ENCODE results near the gene RNU4-1.
"Not testable (repeated sequence)": the region's sequence is repeated elsewhere in the genome, so short reads cannot be mapped to it uniquely, and the experiment has no call there.

The RNU4-1 gene

DNA sequence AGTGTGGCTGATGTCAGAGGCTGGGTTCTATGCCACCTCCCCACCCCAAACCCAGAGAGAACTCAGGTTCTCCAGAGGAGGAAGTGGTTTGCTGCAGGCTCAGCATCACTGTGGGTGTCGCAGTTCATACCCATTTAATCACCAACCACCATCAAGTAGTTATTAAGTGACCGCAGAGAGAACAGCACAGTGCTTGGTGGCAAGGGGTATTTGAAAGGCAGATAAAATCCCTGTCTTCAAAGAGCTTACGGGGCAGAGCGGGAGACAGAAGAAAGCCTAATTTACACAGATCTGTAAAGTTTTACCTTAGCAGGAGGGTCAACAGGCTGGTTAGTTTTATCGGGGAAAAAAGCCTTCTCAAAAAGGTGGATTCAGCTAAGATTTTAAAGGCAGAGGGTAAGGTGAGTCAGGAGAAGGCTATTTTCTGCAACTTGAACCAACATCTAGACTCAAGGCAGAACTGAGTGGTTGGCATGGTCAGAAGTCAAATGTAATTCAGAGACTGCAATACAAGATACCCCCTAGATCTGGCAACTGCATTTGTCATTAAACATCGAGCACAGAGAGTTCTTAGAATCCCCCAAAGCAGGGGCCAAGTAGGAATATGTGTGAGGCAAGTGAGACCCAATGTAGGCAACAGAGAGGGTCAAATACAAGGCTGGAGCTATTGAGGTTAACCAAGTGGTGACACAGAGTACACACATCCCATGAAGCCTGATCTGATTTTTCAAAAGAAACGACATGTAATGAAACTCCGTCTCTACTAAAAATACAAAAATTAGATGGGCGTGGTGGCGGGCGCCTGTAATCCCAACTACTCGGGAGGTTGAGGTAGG is 40.7 kb downstream of the RNU4-1 start:
- TF ChIP-seq SP7 (tag by site-specific recombination; IDR thresholded peaks at IDR 0.05) (0 out of 2 replicates have a peak, but pooled peaks have one; percentile 12), ZNF660 (tag by site-specific recombination; IDR thresholded peaks at IDR 0.05) (no peak)
- no peak overlapping the region for H3K4me3 ChIP-seq (ENCODE audit: low read depth, low read length)
- ChIA-PET CTCF (interaction anchor here (1.1 to 1.6 kb wide), 3 partner anchors 10 to 21 kb away, joined by 3 to 4 read pairs (median 4); partner anchors contain the start of gene PXN), POLR2A (interaction anchor here (1.1 kb wide), 1 partner anchor 17 kb away, joined by 12 read pairs; no protein-coding TSS in a partner anchor)
- no peak overlapping the region for H3K27ac ChIP-seq (ENCODE audit: extremely low read depth, low read depth, low read length)
- peaks cover 0 to 3% of the 10 kb centered on the region in 2 experiments; a peak in 2 of 3 replicates for H3K36me3 ChIP-seq (ENCODE audit: control insufficient read depth in 2 of 2, insufficient read depth in 1 of 2, low read length in 2 of 2)
- H3K4me1 ChIP-seq (ENCODE audit: control insufficient read depth, insufficient read depth, low read length), result peaks cover 3% of the 10 kb centered on the region; the same call in 1 of the 2 replicates
- no peaks in the 10 kb centered on the region for H3K9me3 ChIP-seq (ENCODE audit: control insufficient read depth, insufficient read depth, low read depth, low read length)

DNA sequence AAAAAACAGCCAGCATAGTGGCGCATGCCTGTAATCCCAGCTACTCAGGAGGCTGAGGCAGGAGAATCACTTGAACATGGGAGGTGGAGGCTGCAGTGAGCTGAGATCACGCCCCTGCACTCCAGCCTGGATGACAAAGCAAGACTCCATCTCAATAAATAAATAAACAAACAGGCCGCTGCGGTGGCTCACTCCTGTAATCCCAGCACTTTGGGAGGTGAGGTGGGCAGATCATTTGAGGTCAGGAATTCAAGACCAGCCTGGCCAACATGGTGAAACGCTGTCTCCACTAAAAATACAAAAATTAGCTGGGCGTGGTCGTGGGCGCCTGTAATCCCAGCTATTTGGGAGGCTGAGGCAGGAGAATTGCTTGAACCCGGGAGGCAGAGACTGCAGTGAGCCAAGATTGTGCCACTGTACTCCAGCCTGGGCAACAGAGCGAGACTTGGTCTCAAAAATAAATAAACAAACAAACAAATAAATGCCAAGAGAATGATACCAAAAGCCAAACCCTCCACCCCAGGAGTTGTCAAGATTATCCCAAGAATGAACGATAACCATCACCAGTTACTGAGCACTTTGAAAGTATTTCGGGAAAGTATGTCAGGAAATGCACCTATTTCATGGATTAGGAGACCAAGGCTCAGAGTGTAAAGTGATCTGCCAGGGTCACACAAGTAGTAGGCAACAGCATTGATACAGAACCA is 41.5 kb downstream of the RNU4-1 start:
- not testable (repeated sequence) for H3K4me1 ChIP-seq (ENCODE audit: control insufficient read depth, insufficient read depth, low read length); H3K27ac ChIP-seq (ENCODE audit: extremely low read depth, low read depth, low read length); H3K4me3 ChIP-seq (ENCODE audit: low read depth, low read length); H3K36me3 ChIP-seq (ENCODE audit: control insufficient read depth in 2 of 2, insufficient read depth in 1 of 2, low read length in 2 of 2); H3K9me3 ChIP-seq (ENCODE audit: control insufficient read depth, insufficient read depth, low read depth, low read length)
- TF ChIP-seq EGR2 (tag by site-specific recombination; IDR thresholded peaks at IDR 0.05; ENCODE audit: low read depth) (peak; percentile 78), KLF7 (tag by site-specific recombination; IDR thresholded peaks at IDR 0.05; ENCODE audit: borderline replicate concordance) (peak; percentile 17; the same call in 1 of the 2 replicates), OSR2 (tag by site-specific recombination; IDR thresholded peaks at IDR 0.05) (peak; percentile 46), KLF1 (tag by site-specific recombination; IDR thresholded peaks at IDR 0.05) (peak; percentile 32; the same call in 1 of the 2 replicates), ZFHX2 (tag by site-specific recombination; conservative IDR thresholded peaks at IDR 0.05) (peak; percentile 50), WT1 (tag by site-specific recombination; IDR thresholded peaks at IDR 0.05) (peak; percentile 42; the same call in 1 of the 2 replicates), KLF17 (tag by site-specific recombination; IDR thresholded peaks at IDR 0.05) (peak; percentile 54; the same call in 1 of the 2 replicates)
- ChIA-PET CTCF (interaction anchor here (1.1 to 5.0 kb wide), 4 partner anchors 11 to 23 kb away, joined by 3 to 41 read pairs (median 7); no protein-coding TSS in a partner anchor), POLR2A (interaction anchor here (1.1 kb wide), 1 partner anchor 17 kb away, joined by 12 read pairs; no protein-coding TSS in a partner anchor)

GRCh38 chr12:120249875-120250795 is 42.9 kb downstream of the RNU4-1 start:
- no peaks in the 10 kb centered on the region for H3K4me1 ChIP-seq (ENCODE audit: control insufficient read depth, insufficient read depth, low read length)
- no peaks in the 10 kb centered on the region for H3K9me3 ChIP-seq (ENCODE audit: control insufficient read depth, insufficient read depth, low read depth, low read length)
- no peak overlapping the region for H3K27ac ChIP-seq (ENCODE audit: extremely low read depth, low read depth, low read length)
- peaks cover 0 to 3% of the 10 kb centered on the region in 2 experiments; a peak in 1 of 3 replicates for H3K36me3 ChIP-seq (ENCODE audit: control insufficient read depth in 2 of 2, insufficient read depth in 1 of 2, low read length in 2 of 2)
- no peak overlapping the region for H3K4me3 ChIP-seq (ENCODE audit: low read depth, low read length)
- ChIA-PET POLR2A (interaction anchor here (1.1 to 1.3 kb wide), 3 partner anchors 19 to 49 kb away, joined by 3 read pairs; partner anchors contain the start of gene RPLP0), CTCF (interaction anchor here (0.7 to 5.0 kb wide), 9 partner anchors 10 to 474 kb away, joined by 3 to 41 read pairs (median 5); no protein-coding TSS in a partner anchor)
- TF ChIP-seq ZNF692 (tag by site-specific recombination; IDR thresholded peaks at IDR 0.05) (no peak), ZFHX2 (tag by site-specific recombination; conservative IDR thresholded peaks at IDR 0.05) (peak; percentile 52)
